GM12801 (cell line): ENCODE data around the gene PRKAR1B.

Source experiments
- TF ChIP-seq, protein P1 (sequence below): IDR thresholded peaks from one replicate; pipeline ENCODE4 v1.5.1; 2011; ENCODE audit warnings: control low read depth; ENCODE audit not compliant: insufficient read length; ENCODE audit errors: extremely low read depth

The PRKAR1B gene

GRCh38 chr7:512146-512510, 215.0 kb downstream of the PRKAR1B start:
- TF ChIP-seq, protein P1, sequence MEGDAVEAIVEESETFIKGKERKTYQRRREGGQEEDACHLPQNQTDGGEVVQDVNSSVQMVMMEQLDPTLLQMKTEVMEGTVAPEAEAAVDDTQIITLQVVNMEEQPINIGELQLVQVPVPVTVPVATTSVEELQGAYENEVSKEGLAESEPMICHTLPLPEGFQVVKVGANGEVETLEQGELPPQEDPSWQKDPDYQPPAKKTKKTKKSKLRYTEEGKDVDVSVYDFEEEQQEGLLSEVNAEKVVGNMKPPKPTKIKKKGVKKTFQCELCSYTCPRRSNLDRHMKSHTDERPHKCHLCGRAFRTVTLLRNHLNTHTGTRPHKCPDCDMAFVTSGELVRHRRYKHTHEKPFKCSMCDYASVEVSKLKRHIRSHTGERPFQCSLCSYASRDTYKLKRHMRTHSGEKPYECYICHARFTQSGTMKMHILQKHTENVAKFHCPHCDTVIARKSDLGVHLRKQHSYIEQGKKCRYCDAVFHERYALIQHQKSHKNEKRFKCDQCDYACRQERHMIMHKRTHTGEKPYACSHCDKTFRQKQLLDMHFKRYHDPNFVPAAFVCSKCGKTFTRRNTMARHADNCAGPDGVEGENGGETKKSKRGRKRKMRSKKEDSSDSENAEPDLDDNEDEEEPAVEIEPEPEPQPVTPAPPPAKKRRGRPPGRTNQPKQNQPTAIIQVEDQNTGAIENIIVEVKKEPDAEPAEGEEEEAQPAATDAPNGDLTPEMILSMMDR = no peak

GRCh38 chr7:511476-512145, 215.5 kb downstream of the PRKAR1B start:
- TF ChIP-seq, protein P1 = no peak

GRCh38 chr7:510782-511281, 216.2 kb downstream of the PRKAR1B start:
- TF ChIP-seq, protein P1 = no peak

DNA sequence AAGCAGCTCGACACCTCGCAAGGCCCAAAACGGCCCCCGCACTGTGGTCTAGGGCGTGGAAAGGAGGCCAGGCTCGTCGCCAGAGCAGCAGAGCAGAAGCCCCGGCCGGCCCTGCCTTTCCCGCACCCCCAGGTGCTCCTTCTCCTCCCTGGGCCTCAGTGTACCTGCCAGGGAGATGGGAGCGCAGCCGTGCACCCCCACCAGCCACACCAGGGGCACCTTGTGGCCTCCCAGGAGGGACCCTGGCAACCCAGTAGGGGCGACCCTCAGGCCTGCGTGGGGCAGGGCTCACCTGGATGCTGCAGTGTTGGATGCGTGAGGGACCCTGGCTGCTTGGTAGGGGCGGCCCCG, 217.0 kb downstream of the PRKAR1B start:
- TF ChIP-seq, protein P1 = no peak

- TF ChIP-seq, protein P1 = no peak
Observed at GRCh38 chr7:509426-510130, 217.5 kb downstream of the PRKAR1B start.

GRCh38 chr7:508461-509170, 218.5 kb downstream of the PRKAR1B start:
- TF ChIP-seq, protein P1 = no peak

DNA sequence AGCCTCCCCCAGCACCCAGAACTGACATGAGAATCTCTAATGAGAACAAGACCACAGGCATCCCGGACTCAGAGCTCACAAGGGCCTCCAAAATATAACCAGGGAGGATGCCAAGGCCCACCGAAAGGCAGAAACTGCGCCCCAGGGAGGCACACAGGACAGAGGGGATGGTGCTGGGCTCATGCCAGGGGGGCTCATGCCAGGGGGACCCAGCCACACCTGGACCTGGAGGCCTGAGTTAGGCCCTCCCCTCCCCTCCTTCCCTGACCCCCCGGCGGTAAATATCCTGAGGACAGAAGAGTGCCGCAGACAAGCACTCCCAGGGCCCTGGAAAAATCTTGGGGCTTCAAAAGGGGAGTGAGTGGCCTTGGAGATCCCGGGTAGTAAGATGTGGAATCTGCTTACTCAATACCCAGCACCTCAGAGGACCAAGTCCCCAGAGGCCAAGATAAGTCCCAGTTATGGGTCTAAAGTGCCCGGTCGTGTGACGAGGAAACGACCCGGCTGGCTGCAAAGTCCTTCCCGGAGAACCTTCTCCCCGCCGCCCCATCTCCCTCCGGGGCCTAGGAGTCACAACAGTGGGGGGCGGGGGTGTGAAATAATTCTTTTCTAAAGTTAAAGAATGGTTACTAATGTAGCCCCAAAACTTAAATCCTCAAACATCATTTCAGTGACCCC, 219.3 kb downstream of the PRKAR1B start:
- TF ChIP-seq, protein P1 = no peak
